Activated CD4-positive, alpha-beta memory T cell treated with anti-CD3 and anti-CD28 coated beads, Interleukin-2, amount 10 ng/mL, durations not matched to agents 7 days and 5 days (primary cell): ENCODE data around the gene GMDS. TPM values are rescaled to one million over a fixed set of nuclear protein-coding genes. Genes with fewer than 3 reads are reported as not detected.

Source experiments
- CTCF ChIA-PET: fragments of 350-600 bp; sonication (Branson Sonifier 250); formaldehyde crosslinking; loops from one replicate; lab custom pipeline; 2021; ENCODE audit warnings: antibody characterized with exemption, inconsistent platforms; lab: Charles Lee
- POLR2A ChIA-PET: fragments of 350-600 bp; sonication (Branson Sonifier 250); formaldehyde crosslinking; loops from one replicate; lab custom pipeline; 2021; ENCODE audit warnings: antibody characterized with exemption; lab: Charles Lee
- DNase-seq: peaks from one replicate; pipeline ENCODE4 v3.0.0-alpha.2; 2020
- H3K27ac Mint-ChIP-seq: one replicate; pipeline ENCODE4 v1.8.0; 2021; ENCODE audit warnings: mild to moderate bottlenecking, mixed read lengths
- H3K27me3 Mint-ChIP-seq: one replicate; pipeline ENCODE4 v1.8.0; 2021; ENCODE audit warnings: mixed read lengths
- H3K36me3 Mint-ChIP-seq: one replicate; pipeline ENCODE4 v1.8.0; 2021; ENCODE audit warnings: low read depth, mixed read lengths
- H3K4me1 Mint-ChIP-seq: one replicate; pipeline ENCODE4 v1.8.0; 2021; ENCODE audit warnings: mixed read lengths
- H3K4me3 Mint-ChIP-seq: one replicate; pipeline ENCODE4 v1.8.0; 2021; ENCODE audit warnings: mild to moderate bottlenecking, mixed read lengths
- H3K9me3 Mint-ChIP-seq: one replicate; pipeline ENCODE4 v1.8.0; 2021; ENCODE audit warnings: mixed read lengths
- total RNA-seq, 2 experiments: library from RNA; stranded (reverse); gene quantifications; one replicate each; pipeline ENCODE4 v1.2.3, GENCODE V29; 2021

The GMDS gene
- total RNA-seq, 2 experiments from 2014 or later: 23.7 to 24.7 TPM

- Mint-ChIP-seq H3K36me3 (no peaks in the 10 kb centered on the region), H3K4me1 (no peaks in the 10 kb centered on the region), H3K27ac (no peak overlapping the region), H3K9me3 (no peaks in the 10 kb centered on the region), H3K4me3 (no peak overlapping the region), H3K27me3 (no peaks in the 10 kb centered on the region)
- no peak for DNase-seq
- CTCF ChIA-PET: no interaction called here
- POLR2A ChIA-PET: no interaction called here
Observed at GRCh38 chr6:1838604-1839213, 406.7 kb downstream of the GMDS start.

DNA sequence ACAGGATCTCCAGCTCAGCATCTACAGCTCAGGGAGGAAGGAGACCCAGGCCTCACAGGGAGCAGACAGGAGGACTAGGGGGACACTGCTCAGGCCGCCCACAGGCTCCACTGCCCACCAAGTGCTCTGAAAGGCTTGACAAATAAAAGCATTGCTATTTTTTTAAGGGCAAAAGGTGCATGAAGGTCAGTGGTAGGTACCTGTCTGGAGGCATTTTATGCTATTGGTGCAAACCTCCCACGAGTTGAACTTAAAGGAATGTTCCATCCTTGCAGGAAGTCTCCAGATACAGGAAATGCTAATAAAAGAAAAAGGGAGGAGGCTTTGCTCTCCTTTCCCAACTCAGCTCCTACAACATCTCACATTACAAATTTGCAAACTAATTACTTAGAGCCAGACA, 407.6 kb downstream of the GMDS start:
- CTCF ChIA-PET: no interaction called here
- no peaks in the 10 kb centered on the region for H3K36me3 Mint-ChIP-seq
- POLR2A ChIA-PET: no interaction called here

GRCh38 chr6:1836690-1837089, 408.7 kb downstream of the GMDS start:
- Mint-ChIP-seq H3K9me3 (no peaks in the 10 kb centered on the region), H3K36me3 (no peaks in the 10 kb centered on the region), H3K27me3 (no peaks in the 10 kb centered on the region), H3K4me3 (no peak overlapping the region), H3K27ac (no peak overlapping the region), H3K4me1 (no peaks in the 10 kb centered on the region)
- no peak for DNase-seq
- CTCF ChIA-PET: no interaction called here
- POLR2A ChIA-PET: no interaction called here

More for the DNA sequence above, 407.6 kb downstream of the GMDS start:
- Mint-ChIP-seq H3K4me3 (no peak overlapping the region), H3K9me3 (no peaks in the 10 kb centered on the region), H3K27me3 (no peaks in the 10 kb centered on the region), H3K4me1 (no peaks in the 10 kb centered on the region), H3K27ac (no peak overlapping the region)
- DNase-seq: no peak

DNA sequence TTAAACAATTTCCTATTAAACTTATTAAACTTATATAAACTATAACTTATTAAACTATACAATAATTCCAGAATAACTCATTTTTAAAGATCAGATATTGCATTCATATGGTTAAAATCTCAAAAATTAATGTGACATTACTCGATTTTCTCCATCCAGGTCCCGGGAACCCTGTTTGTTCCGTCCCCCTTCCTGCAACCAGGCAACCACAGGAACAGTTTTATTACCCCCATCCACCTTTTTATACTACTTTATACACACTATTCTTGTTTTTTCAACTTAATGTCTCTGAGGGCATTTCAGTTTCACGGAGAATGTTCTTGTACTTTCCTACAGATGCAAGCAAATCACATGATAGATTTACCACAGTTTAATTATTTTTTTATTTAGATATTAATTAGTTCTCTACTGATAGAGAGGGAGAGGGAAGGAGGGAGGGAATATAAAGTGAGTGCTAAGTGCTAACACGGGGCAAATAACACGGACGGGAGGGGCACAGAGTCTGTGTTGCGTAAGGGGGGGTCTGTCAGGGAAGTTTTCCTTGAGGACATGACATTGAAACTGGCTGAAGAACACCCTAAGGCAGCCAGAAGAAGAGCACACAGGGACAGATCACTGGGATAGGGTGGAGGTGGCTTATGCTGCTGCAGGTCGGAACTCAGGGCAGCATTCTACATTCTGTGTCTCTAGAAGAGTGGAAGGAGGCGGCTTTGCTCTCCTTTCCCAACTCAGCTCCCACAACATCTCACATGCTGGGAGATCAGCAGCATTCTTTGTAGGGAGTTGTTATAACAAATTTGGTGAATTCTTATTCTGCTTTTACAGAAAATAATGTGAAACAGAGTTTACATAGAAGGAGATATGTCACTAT, 410.5 kb downstream of the GMDS start:
- H3K27ac Mint-ChIP-seq: no peak overlapping the region
- no peaks in the 10 kb centered on the region for H3K4me1 Mint-ChIP-seq
- ChIA-PET POLR2A (interaction anchor here (1.0 kb wide), 1 partner anchor 372 kb away, joined by 3 read pairs; no protein-coding TSS in a partner anchor), CTCF (no interaction called here)
- H3K27me3 Mint-ChIP-seq: no peaks in the 10 kb centered on the region
- no peaks in the 10 kb centered on the region for H3K36me3 Mint-ChIP-seq
- H3K4me3 Mint-ChIP-seq: no peak overlapping the region
- H3K9me3 Mint-ChIP-seq: no peaks in the 10 kb centered on the region
- no peak for DNase-seq

GRCh38 chr6:1834207-1834606, 411.2 kb downstream of the GMDS start:
- Mint-ChIP-seq H3K27ac (no peak overlapping the region), H3K4me3 (no peak overlapping the region), H3K27me3 (no peaks in the 10 kb centered on the region), H3K4me1 (no peaks in the 10 kb centered on the region), H3K36me3 (no peaks in the 10 kb centered on the region), H3K9me3 (no peaks in the 10 kb centered on the region)
- ChIA-PET CTCF (no interaction called here), POLR2A (interaction anchor here (1.0 kb wide), 1 partner anchor 373 kb away, joined by 3 read pairs; no protein-coding TSS in a partner anchor)
- DNase-seq: no peak

- H3K4me3 Mint-ChIP-seq: no peak overlapping the region
- ChIA-PET POLR2A (interaction anchor here (1.0 kb wide), 1 partner anchor 374 kb away, joined by 3 read pairs; no protein-coding TSS in a partner anchor), CTCF (no interaction called here)
- peaks cover 7% of the 10 kb centered on the region for H3K36me3 Mint-ChIP-seq
- DNase-seq: no peak
- H3K4me1 Mint-ChIP-seq: no peaks in the 10 kb centered on the region
- H3K27me3 Mint-ChIP-seq: no peaks in the 10 kb centered on the region
- H3K9me3 Mint-ChIP-seq: peaks cover 9% of the 10 kb centered on the region
- no peak overlapping the region for H3K27ac Mint-ChIP-seq
Observed at GRCh38 chr6:1832844-1833787, 412.3 kb downstream of the GMDS start.

DNA sequence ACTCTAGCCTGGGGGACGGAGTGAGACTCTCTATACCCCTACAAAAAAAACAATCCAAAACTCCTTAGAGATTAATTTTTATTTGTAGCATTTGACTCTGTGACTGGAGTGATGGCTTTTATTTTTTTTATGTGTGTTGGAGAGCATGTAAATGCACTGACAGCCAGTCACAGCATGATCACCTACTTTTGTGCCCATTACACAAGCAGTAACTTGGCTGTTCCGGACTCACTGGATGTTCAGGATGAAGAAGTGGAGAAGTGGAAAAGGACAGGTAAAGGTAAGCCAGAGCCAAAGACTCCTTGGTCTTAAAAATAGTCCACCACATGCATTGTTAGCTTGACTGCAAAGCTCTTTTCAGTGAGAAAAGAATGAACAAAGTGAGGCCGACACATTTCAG, 413.0 kb downstream of the GMDS start:
- no peaks in the 10 kb centered on the region for H3K27me3 Mint-ChIP-seq
- H3K9me3 Mint-ChIP-seq: peaks cover 14% of the 10 kb centered on the region
- H3K4me3 Mint-ChIP-seq: no peak overlapping the region
- peaks cover 13% of the 10 kb centered on the region for H3K36me3 Mint-ChIP-seq
- POLR2A ChIA-PET: no interaction called here
- no peaks in the 10 kb centered on the region for H3K4me1 Mint-ChIP-seq
- no peak for DNase-seq
- CTCF ChIA-PET: no interaction called here
- no peak overlapping the region for H3K27ac Mint-ChIP-seq

DNA sequence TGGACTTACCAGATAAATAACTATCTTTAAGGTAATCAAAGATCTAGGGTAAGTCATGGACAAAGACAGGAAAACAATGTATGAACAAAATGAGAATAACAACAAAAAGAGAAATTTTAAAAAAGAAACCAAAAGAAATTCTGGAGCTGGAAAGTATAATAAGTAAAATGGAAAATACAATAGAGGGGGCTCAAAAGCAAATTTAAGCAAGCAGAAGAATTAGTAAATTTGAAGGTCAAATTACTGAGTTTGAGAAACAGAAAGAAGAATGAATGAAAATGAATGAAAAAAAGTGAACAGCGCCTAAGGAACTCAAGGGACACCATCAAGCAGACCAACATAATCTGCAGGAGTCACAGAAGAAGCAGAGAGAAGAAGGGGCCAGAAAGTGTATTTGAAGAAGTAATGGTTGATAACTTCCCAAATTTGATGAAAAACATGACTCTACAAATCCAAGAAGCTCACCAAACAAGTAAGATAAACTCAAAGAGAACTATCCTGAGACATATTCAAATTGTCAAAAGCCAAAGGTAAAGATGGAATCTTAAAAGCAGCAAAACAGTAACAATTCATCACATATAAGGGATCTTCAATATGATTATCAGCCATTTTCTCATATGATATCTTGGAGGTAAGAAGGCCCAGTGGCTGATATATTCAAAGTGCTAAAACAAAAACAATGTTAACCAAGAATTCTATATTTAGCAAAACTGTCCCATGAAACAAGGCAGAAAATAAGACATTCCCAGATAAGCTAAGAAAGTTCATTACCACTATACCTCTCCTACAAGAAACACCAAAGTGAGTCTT, 417.2 kb downstream of the GMDS start:
- ChIA-PET POLR2A (no interaction called here), CTCF (no interaction called here)
- Mint-ChIP-seq H3K4me3 (no peak overlapping the region), H3K27me3 (no peaks in the 10 kb centered on the region), H3K36me3 (peaks cover 13% of the 10 kb centered on the region), H3K9me3 (peaks cover 14% of the 10 kb centered on the region), H3K4me1 (no peaks in the 10 kb centered on the region), H3K27ac (no peak overlapping the region)
- no peak for DNase-seq

GRCh38 chr6:1825926-1826325, 419.5 kb downstream of the GMDS start:
- Mint-ChIP-seq H3K4me1 (no peaks in the 10 kb centered on the region), H3K27ac (no peak overlapping the region), H3K27me3 (no peaks in the 10 kb centered on the region), H3K9me3 (peaks cover 14% of the 10 kb centered on the region), H3K4me3 (no peak overlapping the region), H3K36me3 (peaks cover 13% of the 10 kb centered on the region)
- DNase-seq: no peak
- POLR2A ChIA-PET: no interaction called here
- CTCF ChIA-PET: no interaction called here

DNA sequence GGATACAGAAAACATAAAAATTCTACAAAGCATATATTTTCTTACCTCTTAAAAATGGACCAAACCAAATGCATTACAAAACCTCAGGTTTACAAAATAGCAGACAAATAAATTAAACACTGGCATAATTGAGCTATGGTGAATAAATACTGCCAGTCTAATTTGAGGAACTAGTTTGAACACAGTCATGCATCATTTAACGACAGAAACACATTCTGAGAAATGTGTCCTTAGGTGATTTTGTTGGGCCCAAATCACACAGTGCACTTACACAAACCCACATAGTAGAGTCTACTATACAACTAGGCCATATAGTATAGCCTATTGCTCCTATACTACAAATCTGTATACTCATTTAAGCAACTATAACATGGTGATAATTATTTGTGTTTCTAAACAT, 420.1 kb downstream of the GMDS start:
- ChIA-PET CTCF (no interaction called here), POLR2A (no interaction called here)
- Mint-ChIP-seq H3K4me1 (no peaks in the 10 kb centered on the region), H3K4me3 (no peak overlapping the region), H3K9me3 (peaks cover 14% of the 10 kb centered on the region), H3K27me3 (no peaks in the 10 kb centered on the region), H3K36me3 (peaks cover 13% of the 10 kb centered on the region), H3K27ac (no peak overlapping the region)
- DNase-seq: no peak

DNA sequence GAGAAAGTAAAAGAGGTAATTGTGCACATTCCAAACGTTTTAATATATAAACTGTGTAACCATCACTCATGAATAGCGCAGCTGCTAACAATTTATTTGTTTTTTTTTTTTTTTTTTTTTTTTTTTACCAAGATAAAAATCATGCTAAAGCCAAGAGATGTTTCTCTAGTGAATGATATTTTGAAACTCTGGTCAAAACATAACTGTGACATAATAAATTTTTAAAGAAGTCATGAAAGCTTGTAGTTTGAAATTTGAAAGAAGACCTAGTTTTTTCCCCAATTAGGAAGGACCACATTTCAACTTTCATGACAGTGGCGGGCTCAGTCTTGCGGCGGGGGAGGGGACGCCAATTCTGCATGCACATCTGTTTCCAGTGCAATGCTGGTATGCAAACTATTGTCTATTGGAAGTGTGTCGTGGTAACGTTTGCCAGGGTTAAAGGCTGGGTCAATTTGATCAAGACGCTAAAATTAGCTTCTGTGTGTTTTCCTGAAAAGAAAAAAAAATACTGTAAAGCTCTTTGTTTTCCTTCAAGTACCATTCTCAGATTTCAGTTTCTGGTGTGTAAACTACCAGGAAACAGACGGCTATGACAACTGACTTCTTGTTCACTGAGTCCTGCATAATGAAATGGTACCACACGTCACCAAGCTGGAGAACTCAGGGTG, 423.8 kb downstream of the GMDS start:
- Mint-ChIP-seq H3K36me3 (no peaks in the 10 kb centered on the region), H3K4me3 (no peak overlapping the region), H3K27ac (no peak overlapping the region), H3K4me1 (no peaks in the 10 kb centered on the region), H3K27me3 (no peaks in the 10 kb centered on the region), H3K9me3 (no peaks in the 10 kb centered on the region)
- ChIA-PET CTCF (interaction anchor here (1.7 kb wide), 1 partner anchor 532 kb away, joined by 4 read pairs; no protein-coding TSS in a partner anchor), POLR2A (no interaction called here)
- DNase-seq: no peak

DNA sequence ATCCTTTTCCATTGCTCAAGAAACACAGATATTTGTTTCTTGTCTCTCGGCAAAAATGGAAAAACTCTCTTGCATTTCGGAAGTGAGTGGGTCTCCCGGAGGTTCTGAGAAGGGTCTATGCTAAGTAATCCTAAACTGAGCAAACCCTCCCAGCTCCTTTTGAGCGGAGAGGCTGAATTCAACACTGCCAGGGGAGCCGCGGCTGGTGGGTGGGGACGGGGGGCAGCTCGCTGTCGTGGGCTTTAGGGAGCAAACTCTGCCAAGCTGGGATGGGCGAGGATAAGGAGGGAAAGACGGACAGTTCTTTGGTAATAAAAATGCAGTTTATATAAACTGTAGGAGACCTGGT, 424.3 kb downstream of the GMDS start:
- Mint-ChIP-seq H3K27me3 (no peaks in the 10 kb centered on the region), H3K9me3 (no peaks in the 10 kb centered on the region), H3K4me3 (no peak overlapping the region), H3K36me3 (no peaks in the 10 kb centered on the region), H3K27ac (no peak overlapping the region), H3K4me1 (no peaks in the 10 kb centered on the region)
- ChIA-PET CTCF (interaction anchor here (1.7 kb wide), 1 partner anchor 533 kb away, joined by 4 read pairs; no protein-coding TSS in a partner anchor), POLR2A (no interaction called here)
- no peak for DNase-seq
